Body of pancreas (tissue), 4 donors: ENCODE measurements around the gene TAS2R8.
A peak's percentile ranks its signal among the peaks of the same experiment; 100 is the strongest.

Source experiments
- CTCF ChIP-seq, 7 experiments: fragments of 450-650 bp in 4 of 7; fragments of 200-600 bp in 3 of 7; sonication (generic) in 3 of 7; IDR thresholded peaks; one replicate each; pipeline ENCODE4 v1.5.1; 2016 to 2019; ENCODE audit warnings: antibody characterized with exemption in 7 of 7
- POLR2A ChIP-seq, 3 donors: fragments of 450-650 bp; IDR thresholded peaks; one replicate each; pipeline ENCODE4 v1.6.1; 2016; ENCODE audit warnings: antibody characterized with exemption in 3 of 3, mild to moderate bottlenecking in 2 of 3

GRCh38 chr12:10771132-10771733 is 35.9 kb downstream of the TAS2R8 start:
- peak in 6 of 7 experiments; percentile 46 to 82 (median 79) for TF ChIP-seq CTCF (IDR thresholded peaks at IDR 0.05)
- TF ChIP-seq POLR2A (IDR thresholded peaks at IDR 0.05) = no peak
